ENCODE results near the gene CHDH.

DNA sequence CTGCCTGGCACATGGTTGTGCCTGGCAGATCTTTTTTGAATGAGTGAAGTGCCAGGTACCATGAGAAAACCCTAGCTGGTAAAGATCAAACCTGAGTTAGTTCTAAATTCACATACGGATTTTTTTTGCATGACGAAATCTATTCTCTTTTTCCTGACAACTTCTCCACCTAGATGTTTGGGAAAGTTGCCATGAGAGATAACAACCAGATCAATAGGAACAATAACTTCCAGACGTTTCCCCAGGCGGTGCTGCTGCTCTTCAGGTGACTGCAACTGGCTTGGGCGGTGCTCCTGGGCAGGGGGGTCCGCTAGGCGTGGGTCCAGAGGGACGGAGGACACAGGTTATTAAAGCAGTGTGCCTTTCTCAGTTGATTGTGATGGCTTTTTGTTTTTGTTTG lies 71.8 kb downstream of the CHDH start:
- no peak for TF ChIP-seq POLR2A (IDR thresholded peaks at IDR 0.05)
- TF ChIP-seq, protein P1, sequence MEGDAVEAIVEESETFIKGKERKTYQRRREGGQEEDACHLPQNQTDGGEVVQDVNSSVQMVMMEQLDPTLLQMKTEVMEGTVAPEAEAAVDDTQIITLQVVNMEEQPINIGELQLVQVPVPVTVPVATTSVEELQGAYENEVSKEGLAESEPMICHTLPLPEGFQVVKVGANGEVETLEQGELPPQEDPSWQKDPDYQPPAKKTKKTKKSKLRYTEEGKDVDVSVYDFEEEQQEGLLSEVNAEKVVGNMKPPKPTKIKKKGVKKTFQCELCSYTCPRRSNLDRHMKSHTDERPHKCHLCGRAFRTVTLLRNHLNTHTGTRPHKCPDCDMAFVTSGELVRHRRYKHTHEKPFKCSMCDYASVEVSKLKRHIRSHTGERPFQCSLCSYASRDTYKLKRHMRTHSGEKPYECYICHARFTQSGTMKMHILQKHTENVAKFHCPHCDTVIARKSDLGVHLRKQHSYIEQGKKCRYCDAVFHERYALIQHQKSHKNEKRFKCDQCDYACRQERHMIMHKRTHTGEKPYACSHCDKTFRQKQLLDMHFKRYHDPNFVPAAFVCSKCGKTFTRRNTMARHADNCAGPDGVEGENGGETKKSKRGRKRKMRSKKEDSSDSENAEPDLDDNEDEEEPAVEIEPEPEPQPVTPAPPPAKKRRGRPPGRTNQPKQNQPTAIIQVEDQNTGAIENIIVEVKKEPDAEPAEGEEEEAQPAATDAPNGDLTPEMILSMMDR (IDR thresholded peaks at IDR 0.05) = no peak
